GM19238 (cell line): ENCODE measurements around the gene CT45A1.
"Not testable (repeated sequence)": the region's sequence is repeated elsewhere in the genome, so short reads cannot be mapped to it uniquely, and the experiment has no call there.

Source experiments
- DNase-seq: peaks from one replicate; pipeline ENCODE4 v3.0.0; 2011; ENCODE audit warnings: low spot score; ENCODE audit not compliant: insufficient read length

CT45A1 gene

GRCh38 chrX:135713183-135713689 is at the start of gene CT45A1:
CT45A1 (plus strand) TSS chrX:135713639; CDS start chrX:135718941, 5,302 bp downstream.
- DNase-seq = not testable (repeated sequence)

GRCh38 chrX:135672979-135673378 is 40.5 kb upstream of the CT45A1 start:
- not testable (repeated sequence) for DNase-seq

- DNase-seq = no peak
Observed at GRCh38 chrX:135688137-135688536, 25.3 kb upstream of the CT45A1 start.

- no peak for DNase-seq
Observed at GRCh38 chrX:135695471-135695870, 18.0 kb upstream of the CT45A1 start.

GRCh38 chrX:135697601-135698000 is 15.8 kb upstream of the CT45A1 start:
- no peak for DNase-seq

GRCh38 chrX:135698924-135699323 is 14.5 kb upstream of the CT45A1 start:
- no peak for DNase-seq

- peak; percentile 22 for DNase-seq
Observed at GRCh38 chrX:135707880-135708279, 5.6 kb upstream of the CT45A1 start.

- no peak for DNase-seq
Observed at GRCh38 chrX:135713795-135714194, 356 bp downstream of the CT45A1 start.

GRCh38 chrX:135734666-135735065 is 21.2 kb downstream of the CT45A1 start:
- DNase-seq = not testable (repeated sequence)

GRCh38 chrX:135737366-135738071 is 24.1 kb downstream of the CT45A1 start:
- no peak for DNase-seq

GRCh38 chrX:135740681-135741149 is 27.3 kb downstream of the CT45A1 start:
- DNase-seq = peak; percentile 27

GRCh38 chrX:135741192-135741715 is 27.8 kb downstream of the CT45A1 start:
- DNase-seq = no peak

GRCh38 chrX:135744739-135745138 is 31.3 kb downstream of the CT45A1 start:
- not testable (repeated sequence) for DNase-seq

- DNase-seq = not testable (repeated sequence)
Observed at GRCh38 chrX:135768091-135768490, 54.7 kb downstream of the CT45A1 start, which contains the start of gene CT45A3. CT45A3 (minus strand) TSS chrX:135768191; CDS start chrX:135764444, 3,747 bp downstream.
